HG03064 (cell line): Measurements from ENCODE around the gene EEFSEC.

Experiments
- ATAC-seq: cut with Tn5 transposase; IDR thresholded peaks from one replicate; pipeline ENCODE4 v1.9.1; 2021; ENCODE audit warnings: low read depth; ENCODE audit not compliant: unreplicated experiment

The EEFSEC gene

DNA sequence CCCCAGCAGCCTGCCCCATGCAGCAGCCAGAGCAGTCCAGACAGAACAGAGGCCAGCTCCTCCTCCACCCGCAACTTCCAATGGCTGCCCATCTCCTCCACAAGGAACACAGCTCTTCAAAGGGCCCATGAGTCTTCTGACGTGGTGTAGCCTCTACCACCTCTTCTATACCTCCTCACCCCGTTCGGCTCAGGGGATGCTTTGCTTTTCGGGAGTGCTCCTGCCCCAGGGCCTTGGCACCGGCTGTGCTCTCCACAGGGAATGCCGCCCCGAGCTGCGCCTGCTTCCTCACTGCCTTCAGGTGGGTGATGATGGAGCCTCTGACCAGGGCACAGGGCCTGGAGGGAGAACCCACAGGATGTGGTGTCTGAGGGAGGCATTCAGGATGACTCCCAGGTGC is 298.8 kb downstream of the EEFSEC start:
- no peak for ATAC-seq

- no peak for ATAC-seq
These were observed 299.5 kb downstream of the EEFSEC start for GRCh38 chr3:128452678-128453275.

DNA sequence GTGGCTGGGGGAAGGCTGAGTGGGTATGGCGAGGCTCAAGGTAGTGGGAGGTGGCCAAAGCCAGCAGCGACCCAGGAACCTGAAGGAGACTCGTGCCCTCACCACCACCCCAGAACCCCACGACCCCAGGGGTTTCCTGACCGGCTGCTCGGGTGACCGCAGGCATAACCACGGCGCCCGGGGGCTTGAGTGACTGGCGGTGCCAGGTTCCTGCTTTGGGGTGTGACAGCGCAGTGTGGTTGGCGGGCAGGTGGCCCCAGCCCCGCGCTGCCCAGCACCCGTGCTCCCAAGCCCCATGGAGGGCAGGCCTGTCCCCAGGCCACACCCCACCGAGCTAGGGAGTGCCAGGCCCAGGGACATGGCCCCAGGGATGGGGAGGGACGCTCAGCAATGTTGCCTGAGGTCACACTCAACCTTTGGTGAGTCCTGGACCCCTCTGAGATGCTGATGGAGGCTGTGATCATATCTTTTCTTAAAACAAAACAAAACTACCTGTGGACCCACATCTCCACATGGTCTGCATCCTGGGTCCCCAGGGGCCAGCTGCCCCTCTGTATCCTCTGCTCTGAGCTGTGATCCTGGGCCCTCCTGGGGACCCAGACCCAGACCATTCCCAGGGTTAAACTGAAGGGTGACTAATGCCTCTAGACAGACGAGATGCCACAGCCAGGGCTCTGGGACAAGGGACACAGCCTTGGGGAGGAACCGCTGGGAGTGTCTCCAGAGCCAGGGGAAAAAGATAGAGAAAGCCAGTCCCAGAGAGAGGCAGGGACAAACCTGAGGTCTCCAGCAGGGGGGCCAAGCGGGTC is 300.4 kb downstream of the EEFSEC start:
- ATAC-seq, result no peak

GRCh38 chr3:128454310-128454618 is 301.0 kb downstream of the EEFSEC start:
- ATAC-seq, result no peak

GRCh38 chr3:128455116-128455515 is 301.8 kb downstream of the EEFSEC start:
- no peak for ATAC-seq

DNA sequence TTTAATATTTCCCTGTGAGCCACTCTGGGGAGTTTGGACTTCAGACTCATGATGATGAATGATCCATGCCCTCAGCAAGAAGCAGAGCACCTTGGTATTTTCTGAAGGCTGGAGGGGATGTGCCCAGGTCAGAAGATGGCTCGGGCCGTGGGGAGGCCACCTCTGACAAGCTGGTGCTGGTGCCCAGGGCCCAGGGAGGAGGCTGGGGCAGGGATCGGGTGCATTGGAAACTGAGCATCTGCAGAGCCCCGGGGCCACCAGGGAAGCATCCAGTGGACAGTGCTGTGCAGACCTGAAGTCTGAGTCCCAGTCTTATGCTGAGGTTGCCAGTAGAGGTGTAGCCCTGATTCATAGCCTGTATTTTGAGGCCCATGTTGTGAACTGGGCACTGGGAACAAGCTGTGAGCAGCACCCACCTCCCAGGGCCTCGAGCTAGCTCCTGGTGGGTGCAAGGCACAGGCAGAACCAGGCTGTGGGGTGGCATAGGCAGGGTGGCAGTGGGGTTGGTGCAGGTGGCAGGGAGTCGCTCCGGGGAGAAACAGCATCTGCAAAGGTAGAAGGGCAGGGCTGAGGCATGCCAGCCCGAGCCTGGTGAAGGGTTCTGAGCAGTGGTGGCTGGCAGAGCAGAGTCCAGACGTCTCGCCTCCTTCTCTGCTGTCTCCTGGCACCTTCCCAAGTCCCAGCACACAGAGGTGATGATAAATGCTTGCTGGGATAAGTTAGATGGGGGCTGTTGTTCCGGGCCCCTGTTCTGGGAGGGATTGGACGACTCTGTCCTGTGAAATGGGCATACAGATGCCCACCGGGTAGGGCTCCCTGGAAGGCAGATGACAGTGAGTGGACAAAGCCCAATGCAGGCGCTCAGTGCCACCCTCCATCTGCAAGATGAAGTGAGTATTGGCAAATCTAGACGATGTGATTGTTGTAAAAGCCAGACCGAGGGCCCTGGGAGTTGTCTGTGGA is 302.8 kb downstream of the EEFSEC start:
- no peak for ATAC-seq

- ATAC-seq, result no peak
These were observed 303.8 kb downstream of the EEFSEC start for GRCh38 chr3:128456776-128457715.

- no peak for ATAC-seq
These were observed 304.7 kb downstream of the EEFSEC start for GRCh38 chr3:128457937-128458336.
